ENCODE data around the gene BUD13.

- TF ChIP-seq CTCF (IDR thresholded peaks at IDR 0.05 in 4 of 5, conservative IDR thresholded peaks at IDR 0.05 in 1 of 5) (no peak), POLR2A (IDR thresholded peaks at IDR 0.05) (no peak)
These were observed 41.0 kb downstream of the BUD13 start for GRCh38 chr11:116731821-116732220.

All from gastrocnemius medialis (tissue), 4 donors.